Progenitor cell of endocrine pancreas (in vitro differentiated cells): ENCODE measurements around the gene SCIN. TPM values are rescaled to one million over a fixed set of nuclear protein-coding genes. Genes with fewer than 3 reads are reported as not detected.

Experiments
- DNase-seq: peaks from one replicate; pipeline ENCODE4 v3.0.0; 2021; ENCODE audit warnings: low spot score; ENCODE audit not compliant: unreplicated experiment
- H3K27ac Mint-ChIP-seq: 2 replicates; pipeline ENCODE4 v1.8.0; 2021; ENCODE audit warnings: mild to moderate bottlenecking, moderate library complexity, mixed read lengths
- H3K27me3 Mint-ChIP-seq: 2 replicates; pipeline ENCODE4 v1.8.0; 2021; ENCODE audit warnings: mixed read lengths
- H3K36me3 Mint-ChIP-seq: 2 replicates; pipeline ENCODE4 v1.8.0; 2022; ENCODE audit warnings: mixed read lengths; ENCODE audit not compliant: insufficient read depth
- H3K4me1 Mint-ChIP-seq: 2 replicates; pipeline ENCODE4 v1.8.0; 2021; ENCODE audit warnings: low read depth, mixed read lengths
- H3K4me3 Mint-ChIP-seq: 2 replicates; pipeline ENCODE4 v1.8.0; 2021; ENCODE audit warnings: low read depth, mild to moderate bottlenecking, moderate library complexity, mixed read lengths
- H3K9me3 Mint-ChIP-seq: 2 replicates; pipeline ENCODE4 v1.8.0; 2021; ENCODE audit warnings: low read depth, mixed read lengths
- CTCF ChIP-seq: fragments of 200-600 bp; sonication (generic); IDR thresholded peaks from one replicate; pipeline ENCODE4 v1.5.0; 2021; ENCODE audit warnings: antibody characterized with exemption, mild to moderate bottlenecking; ENCODE audit not compliant: unreplicated experiment
- total RNA-seq: library from RNA; stranded (reverse); gene quantifications from 2 replicates; pipeline ENCODE4 v1.2.1, GENCODE V29; 2021

The SCIN gene
- total RNA-seq, 1 donor from 2014 or later = 0.10 TPM

- Mint-ChIP-seq H3K9me3 (peaks cover 13% of the 10 kb centered on the region), H3K36me3 (no peaks in the 10 kb centered on the region), H3K27me3 (no peaks in the 10 kb centered on the region), H3K4me1 (no peaks in the 10 kb centered on the region), H3K27ac (no peak overlapping the region), H3K4me3 (no peak overlapping the region)
- no peak for TF ChIP-seq CTCF
- DNase-seq = no peak
These were observed 25.8 kb downstream of the SCIN start for GRCh38 chr7:12596225-12596790.

- no peaks in the 10 kb centered on the region for H3K36me3 Mint-ChIP-seq
- no peaks in the 10 kb centered on the region for H3K4me1 Mint-ChIP-seq
- DNase-seq = no peak
- no peak overlapping the region for H3K27ac Mint-ChIP-seq
- H3K27me3 Mint-ChIP-seq = no peaks in the 10 kb centered on the region
- no peak for TF ChIP-seq CTCF
- H3K4me3 Mint-ChIP-seq = no peak overlapping the region
- peaks cover 12% of the 10 kb centered on the region for H3K9me3 Mint-ChIP-seq
These were observed 30.9 kb downstream of the SCIN start for GRCh38 chr7:12601302-12601869.

GRCh38 chr7:12607134-12607533, 36.6 kb downstream of the SCIN start:
- no peak for TF ChIP-seq CTCF
- Mint-ChIP-seq H3K36me3 (no peaks in the 10 kb centered on the region), H3K27me3 (no peaks in the 10 kb centered on the region), H3K27ac (no peak overlapping the region), H3K4me1 (no peaks in the 10 kb centered on the region), H3K4me3 (no peak overlapping the region), H3K9me3 (peaks cover 6% of the 10 kb centered on the region)
- no peak for DNase-seq

GRCh38 chr7:12609561-12609960, 39.0 kb downstream of the SCIN start:
- Mint-ChIP-seq H3K4me3 (no peak overlapping the region), H3K9me3 (no peaks in the 10 kb centered on the region), H3K36me3 (no peaks in the 10 kb centered on the region), H3K27me3 (no peaks in the 10 kb centered on the region), H3K27ac (no peak overlapping the region), H3K4me1 (no peaks in the 10 kb centered on the region)
- no peak for TF ChIP-seq CTCF
- DNase-seq = no peak

- Mint-ChIP-seq H3K4me3 (no peak overlapping the region), H3K4me1 (no peaks in the 10 kb centered on the region), H3K27ac (no peak overlapping the region), H3K36me3 (no peaks in the 10 kb centered on the region), H3K27me3 (no peaks in the 10 kb centered on the region), H3K9me3 (no peaks in the 10 kb centered on the region)
- no peak for DNase-seq
- TF ChIP-seq CTCF = no peak
These were observed 40.4 kb downstream of the SCIN start for GRCh38 chr7:12610899-12611298.
